GM12878 (cell line): Measurements from ENCODE around the gene SULF2. TPM values are rescaled to one million over a fixed set of nuclear protein-coding genes. Genes with fewer than 3 reads are reported as not detected.
"Not testable (repeated sequence)": the region's sequence is repeated elsewhere in the genome, so short reads cannot be mapped to it uniquely, and the experiment has no call there.

Source experiments
- ATAC-seq: fragments of 200-7000 bp; cut with Tn5 transposase; 3 replicates; pipeline ENCODE4 v1.9.1; 2020; ENCODE audit warnings: mild to moderate bottlenecking, moderate library complexity
- Bru-seq: library from RNA; stranded (reverse); fragments of 400-500 nt; gene quantifications from one replicate; lab custom pipeline; 2021; lab: Mats Ljungman, UMichigan
- BruChase-seq, 2 experiments: library from RNA; stranded (reverse); fragments of 400-500 nt; gene quantifications; one replicate each; lab custom pipeline; 2021; lab: Mats Ljungman, UMichigan
- BruUV-seq: library from RNA; stranded (reverse); fragments of 400-500 nt; replicated peaks from 2 replicates; lab custom pipeline; 2021; lab: Mats Ljungman, UMichigan
- CTCF ChIA-PET: fragments of 300-600 bp; sonication (Branson Sonifier 250); formaldehyde crosslinking; extraction: SDS; loops from one replicate; lab custom pipeline; 2021; ENCODE audit warnings: inconsistent platforms; lab: Yijun Ruan, JAX
- POLR2A ChIA-PET: fragments of 350-600 bp; formaldehyde crosslinking; extraction: SDS; loops from one replicate; lab custom pipeline; 2021; ENCODE audit warnings: inconsistent platforms; lab: Charles Lee
- RAD21 ChIA-PET: fragments of 300-600 bp; sonication (Branson Sonifier 250); formaldehyde crosslinking; loops from one replicate; lab custom pipeline; 2023; ENCODE audit warnings: antibody characterized with exemption; ENCODE audit not compliant: unreplicated experiment; lab: Charles Lee
- SMC1A ChIA-PET: fragments of 300-600 bp; sonication (Branson Sonifier 250); formaldehyde crosslinking; loops from one replicate; lab custom pipeline; 2023; ENCODE audit not compliant: unreplicated experiment, uncharacterized antibody; lab: Charles Lee
- DNase-seq: peaks from one replicate; pipeline ENCODE4 v3.0.0-alpha.2; 2011; ENCODE audit warnings: low read depth, low spot score
- FAIRE-seq: peaks from 3 replicates; lab custom pipeline; 2011; peaks lifted over from hg19 to GRCh38; lab: Jason Lieb, UNC
- H2AFZ ChIP-seq: 2 replicates; pipeline ENCODE4 v1.6.0; 2011; ENCODE audit warnings: low read depth, low read length, control low read depth; ENCODE audit not compliant: control insufficient read depth
- H3K27ac ChIP-seq: 2 replicates; pipeline ENCODE4 v1.5.1; 2011; ENCODE audit warnings: control low read depth; ENCODE audit not compliant: control insufficient read depth, insufficient read depth
- H3K27me3 ChIP-seq, 2 experiments: replicated peaks in 1 of 2; 2 replicates each; pipeline versions ENCODE4 v1.6.0 to v1.6.1; 2011; ENCODE audit warnings: low read length in 1 of 2; ENCODE audit not compliant: control insufficient read depth in 2 of 2, insufficient read depth in 2 of 2
- H3K36me3 ChIP-seq, 2 experiments: 2 replicates each; pipeline ENCODE4 v1.5.1; 2011; ENCODE audit warnings: low read length in 1 of 2; ENCODE audit not compliant: control insufficient read depth in 2 of 2, insufficient read depth in 2 of 2
- H3K4me1 ChIP-seq: 2 replicates; pipeline ENCODE4 v1.6.1; 2011; ENCODE audit warnings: mild to moderate bottlenecking, low read length, moderate library complexity, mixed read lengths; ENCODE audit not compliant: control insufficient read depth, insufficient read depth
- H3K4me2 ChIP-seq: 2 replicates; pipeline ENCODE4 v1.6.0; 2011; ENCODE audit warnings: control low read depth; ENCODE audit not compliant: control insufficient read depth, insufficient read depth
- H3K4me3 ChIP-seq: fragments of 200-600 bp; sonication (generic); 2 replicates; pipeline ENCODE4 v1.5.1; 2016
- H3K79me2 ChIP-seq: 2 replicates; pipeline ENCODE4 v1.6.0; 2011; ENCODE audit warnings: low read length; ENCODE audit not compliant: control insufficient read depth, insufficient read depth
- H3K9ac ChIP-seq: 2 replicates; pipeline ENCODE4 v1.8.0; 2011; ENCODE audit warnings: low read length, control low read depth, mixed read lengths; ENCODE audit not compliant: control insufficient read depth, insufficient read depth
- H3K9me3 ChIP-seq: replicated peaks from 3 replicates; pipeline ENCODE4 v1.5.1; 2011; ENCODE audit warnings: mild to moderate bottlenecking, low read length; ENCODE audit not compliant: control insufficient read depth, insufficient read depth
- H4K20me1 ChIP-seq: 2 replicates; pipeline ENCODE4 v1.6.0; 2011; ENCODE audit not compliant: control insufficient read depth, insufficient read depth
- HCFC1 ChIP-seq: fragments of 150-350 bp; IDR thresholded peaks from 2 replicates; pipeline ENCODE4 v1.6.1; 2014; ENCODE audit warnings: low read length
- HDGF ChIP-seq: fragments of 450-650 bp; IDR thresholded peaks from 2 replicates; pipeline ENCODE4 v1.6.1; 2016; ENCODE audit warnings: antibody characterized with exemption
- IKZF1 ChIP-seq: fragments of 450-650 bp; conservative IDR thresholded peaks from 2 replicates; pipeline ENCODE4 v1.6.1; 2017; ENCODE audit warnings: antibody characterized with exemption, mild to moderate bottlenecking
- WGBS: methylation state at CpG from one replicate; pipeline ENCODE4 v1.1.6; 2016; ENCODE audit warnings: low lambda C conversion rate; ENCODE audit not compliant: insufficient replicate concordance, insufficient coverage; ENCODE audit errors: missing lambda C conversion rate; 5-methylcytosine and 5-hydroxymethylcytosine counted together
- in situ Hi-C: fragments of 300-500 bp; cut with MboI; formaldehyde crosslinking; loops from 9 replicates; pipeline ENCODE4 v1.14.3; 2018; ENCODE audit warnings: mixed read lengths
- intact Hi-C: fragments of 100-400 bp; cut with micrococcal nuclease; formaldehyde crosslinking; loops from one replicate; pipeline ENCODE4 v1.14.2; 2022; ENCODE audit not compliant: unreplicated experiment
- long read RNA-seq, 2 experiments: library from polyadenylated mRNA; unstranded; transcript quantifications; one replicate each; pipeline ENCODE4 v2.0.0, GENCODE V29; 2019 to 2020
- polyA minus RNA-seq, 3 experiments: library from RNA; depleted of rRNA, polyadenylated mRNA; stranded (reverse); fragments of >200 nt; gene quantifications; 2 replicates each; pipeline ENCODE4 v1.2.3, GENCODE V29; 2011
- polyA plus RNA-seq, 11 experiments: library from polyadenylated mRNA; depleted of rRNA in 4 of 11; unstranded in 6 of 11; stranded (reverse) in 5 of 11; fragments of >200 nt; fragmentation: Nextera tagmentation in 4 of 11; fragmentation: Illumina TruSeq in 1 of 11; extraction: Ambion mirVana in 4 of 11; extraction: Trizol in 1 of 11; gene quantifications; 1 replicate in 1 of 11; 2 replicates in 10 of 11; pipeline versions ENCODE4 v1.2.1 to v1.2.3, GENCODE V29; 2011 to 2016; ENCODE audit warnings: inconsistent platforms in 2 of 11, missing spikeins in 2 of 11, low read depth in 1 of 11
- total RNA-seq, 4 experiments: library from RNA; depleted of rRNA in 3 of 4; stranded (reverse); fragments of >200 nt in 3 of 4; fragmentation: Illumina TruSeq in 1 of 4; extraction: Trizol in 1 of 4; gene quantifications; 2 replicates each; pipeline versions ENCODE4 v1.2.1 to v1.2.3, GENCODE V29; 2013 to 2021
- TF ChIP-seq, protein P1 (sequence below), 3 experiments: IDR thresholded peaks in 2 of 3; conservative IDR thresholded peaks in 1 of 3; 2 replicates each; pipeline ENCODE4 v1.5.1; 2011; ENCODE audit warnings: low read depth in 3 of 3, low read length in 3 of 3, mild to moderate bottlenecking in 3 of 3, control low read depth in 2 of 3, moderate library complexity in 2 of 3, inconsistent platforms in 1 of 3, mixed read lengths in 1 of 3; ENCODE audit not compliant: control insufficient read depth in 2 of 3, insufficient read depth in 1 of 3; ENCODE audit errors: extremely low read depth in 1 of 3

SULF2 gene
- 33.0 and 35.5 TPM in 2 replicates for total RNA-seq (2013; cell fraction: nucleolus; rRNA removed)
- total RNA-seq (2014; rRNA removed) (0.38 and 2.0 TPM in 2 replicates), total RNA-seq (2014; rRNA removed; fragmentation: Illumina TruSeq; extraction: Trizol) (0.83 and 1.1 TPM in 2 replicates), total RNA-seq (2021) (2.9 and 4.1 TPM in 2 replicates), polyA plus RNA-seq (2011; rRNA removed) (0.97 and 1.3 TPM in 2 replicates), polyA plus RNA-seq (2014; fragmentation: Illumina TruSeq; extraction: Trizol) (1.1 and 1.9 TPM in 2 replicates), polyA plus RNA-seq (2014; fragmentation: Nextera tagmentation; extraction: Ambion mirVana) (1 to 10 TPM in 1 of 2 experiments, under 1 TPM in 1; 0.69 to 1.4 TPM), polyA plus RNA-seq (2014; rRNA removed) (1.3 and 1.7 TPM in 2 replicates), polyA plus RNA-seq (2016; fragmentation: Nextera tagmentation; extraction: Ambion mirVana) (1 to 10 TPM; 2.4 to 2.5 TPM), polyA minus RNA-seq (2011; rRNA and poly(A)+ RNA removed) (1.4 and 2.4 TPM in 2 replicates), Bru-seq, nascent RNA (percentile 28 among the genes with signal in this experiment), BruChase-seq, experiment 1, labeled RNA remaining after a 6-hour chase (percentile 28 among the genes with signal in this experiment), BruChase-seq, experiment 2, labeled RNA remaining after a 2-hour chase (percentile 26 among the genes with signal in this experiment)
- 3.0 TPM for polyA plus RNA-seq (2011; ENCODE audit: low read depth)
- 1.4 and 1.9 TPM in 2 replicates for polyA plus RNA-seq (2011; cell fraction: cytosol; rRNA removed)
- 7.1 and 8.4 TPM in 2 replicates for polyA plus RNA-seq (2011; cell fraction: nucleus; rRNA removed)
- 2.4 and 3.0 TPM in 2 replicates for polyA plus RNA-seq (2012)
- 1.8 TPM in 1 of 2 replicates, not detected in the other for polyA minus RNA-seq (2011; cell fraction: cytosol; rRNA and poly(A)+ RNA removed)
- 1.7 and 2.8 TPM in 2 replicates for polyA minus RNA-seq (2011; cell fraction: nucleus; rRNA and poly(A)+ RNA removed)
- long read RNA-seq, experiment 1, partial matches to known transcripts: 0 of 2 reads
- long read RNA-seq, experiment 1, other reads (novel, unspliced or antisense): 2 of 2 reads
- long read RNA-seq, experiment 2, partial matches to known transcripts: 1 of 11 reads
- long read RNA-seq, experiment 2, other reads (novel, unspliced or antisense): 10 of 11 reads

GRCh38 chr20:47785311-47785853 lies at the start of gene SULF2:
TSS of gene SULF2 (minus strand) at chr20:47785481. CDS start at chr20:47757363, 28,118 bp downstream.
- ChIA-PET SMC1A (no interaction called here), POLR2A (no interaction called here), RAD21 (interaction anchor here (2.3 kb wide), 1 partner anchor 835 kb away, joined by 10 read pairs; no protein-coding TSS in a partner anchor), CTCF (interaction anchor here (1.1 to 2.3 kb wide), 2 partner anchors 58 to 835 kb away, joined by 3 to 19 read pairs; no protein-coding TSS in a partner anchor)
- peaks cover 6 to 20% of the 10 kb centered on the region in 2 experiments for H3K27me3 ChIP-seq
- intact Hi-C loops (no loop called here), in situ Hi-C loops (loop anchor here (5.0 kb wide), 1 partner anchor 832 kb away; no protein-coding TSS in a partner anchor)
- H3K4me2 ChIP-seq: peak within 1 kb of the TSS; percentile 92
- 0 out of 2 replicates have a peak, but pooled peaks cover 2% of the 10 kb centered on the region for H3K4me1 ChIP-seq
- ATAC-seq (no peak), DNase-seq (no peak), FAIRE-seq (no peak)
- WGBS: 1% methylated on average over 16 of the region's 82 CpGs
- H3K4me3 ChIP-seq: peak within 1 kb of the TSS; percentile 8; the same call in 1 of the 2 replicates
- TF ChIP-seq HCFC1 (no peak), HDGF (no peak), IKZF1 (peak; percentile 6; the same call in 1 of the 2 replicates)
- TF ChIP-seq, protein P1, sequence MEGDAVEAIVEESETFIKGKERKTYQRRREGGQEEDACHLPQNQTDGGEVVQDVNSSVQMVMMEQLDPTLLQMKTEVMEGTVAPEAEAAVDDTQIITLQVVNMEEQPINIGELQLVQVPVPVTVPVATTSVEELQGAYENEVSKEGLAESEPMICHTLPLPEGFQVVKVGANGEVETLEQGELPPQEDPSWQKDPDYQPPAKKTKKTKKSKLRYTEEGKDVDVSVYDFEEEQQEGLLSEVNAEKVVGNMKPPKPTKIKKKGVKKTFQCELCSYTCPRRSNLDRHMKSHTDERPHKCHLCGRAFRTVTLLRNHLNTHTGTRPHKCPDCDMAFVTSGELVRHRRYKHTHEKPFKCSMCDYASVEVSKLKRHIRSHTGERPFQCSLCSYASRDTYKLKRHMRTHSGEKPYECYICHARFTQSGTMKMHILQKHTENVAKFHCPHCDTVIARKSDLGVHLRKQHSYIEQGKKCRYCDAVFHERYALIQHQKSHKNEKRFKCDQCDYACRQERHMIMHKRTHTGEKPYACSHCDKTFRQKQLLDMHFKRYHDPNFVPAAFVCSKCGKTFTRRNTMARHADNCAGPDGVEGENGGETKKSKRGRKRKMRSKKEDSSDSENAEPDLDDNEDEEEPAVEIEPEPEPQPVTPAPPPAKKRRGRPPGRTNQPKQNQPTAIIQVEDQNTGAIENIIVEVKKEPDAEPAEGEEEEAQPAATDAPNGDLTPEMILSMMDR (IDR thresholded peaks at IDR 0.05 in 2 of 3, conservative IDR thresholded peaks at IDR 0.05 in 1 of 3; ENCODE audit: control insufficient read depth in 2 of 3, extremely low read depth in 1 of 3, insufficient read depth in 1 of 3, low read depth in 3 of 3, low read length in 3 of 3): no peak
- H3K27ac ChIP-seq: no peak within 1 kb of the TSS
- no peaks in the 10 kb centered on the region for H3K9me3 ChIP-seq
- H3K79me2 ChIP-seq: no peaks in the 10 kb centered on the region
- no TSS peak for BruUV-seq
- no peaks in the 10 kb centered on the region for H4K20me1 ChIP-seq
- no peak within 1 kb of the TSS for H3K9ac ChIP-seq
- H3K36me3 ChIP-seq: no peaks in the 10 kb centered on the region
- H2AFZ ChIP-seq: no peak within 1 kb of the TSS

GRCh38 chr20:47831675-47832074 lies 46.4 kb upstream of the SULF2 start:
- H3K27me3 ChIP-seq, H3K4me2 ChIP-seq, H4K20me1 ChIP-seq, H3K27ac ChIP-seq, H3K4me3 ChIP-seq, SMC1A ChIA-PET, intact Hi-C loops, in situ Hi-C loops, H3K9me3 ChIP-seq, ATAC-seq, H3K79me2 ChIP-seq, DNase-seq, H3K9ac ChIP-seq, POLR2A ChIA-PET, BruUV-seq, H2AFZ ChIP-seq, CTCF ChIA-PET, FAIRE-seq, H3K36me3 ChIP-seq, H3K4me1 ChIP-seq, RAD21 ChIA-PET: not testable (repeated sequence)
- no CpG with 5 or more reads among the region's 7 CpGs for WGBS
